ENCODE measurements around the gene NOVA2.

NOVA2 gene

DNA sequence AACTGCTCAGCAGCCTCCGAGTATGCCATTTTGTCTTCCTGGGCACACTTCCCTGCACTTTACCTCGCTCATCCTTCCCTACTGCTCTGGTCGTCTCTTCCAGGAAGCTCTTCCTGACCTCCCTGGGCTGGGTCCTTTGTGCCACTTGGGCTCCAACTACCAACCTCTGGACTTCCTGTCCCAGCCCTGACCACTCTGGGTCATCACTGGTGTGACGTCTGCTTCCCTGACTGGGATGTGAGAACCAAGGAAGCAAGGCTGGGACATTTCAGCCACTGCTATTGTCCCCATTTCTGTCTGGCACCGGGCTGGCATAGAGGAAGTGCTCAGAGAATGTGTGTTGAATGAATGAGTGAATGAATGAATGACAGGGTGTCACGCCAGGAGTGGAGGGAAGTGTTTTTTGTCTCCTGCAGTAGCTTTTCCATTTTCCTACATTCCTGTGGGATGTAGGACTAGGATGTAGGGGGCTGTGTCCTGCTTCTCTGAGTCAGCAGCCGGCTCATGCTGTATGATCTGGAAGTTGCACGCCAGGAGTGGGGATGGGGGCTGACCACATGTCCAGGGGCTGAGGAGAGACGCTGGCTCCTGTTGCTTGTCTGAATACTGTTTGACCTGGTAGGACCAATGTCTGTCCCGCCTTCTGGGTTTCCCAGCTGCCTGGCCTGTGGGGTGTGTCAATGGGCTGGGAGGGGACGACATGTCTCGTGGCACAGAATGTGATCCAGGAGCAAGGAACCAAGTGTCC, 14.7 kb downstream of the NOVA2 start:
- H3K27ac ChIP-seq = no peak overlapping the region
- H3K79me2 ChIP-seq (ENCODE audit: insufficient read depth, low read depth) = no peaks in the 10 kb centered on the region
- H3K4me3 ChIP-seq (IDR thresholded peaks at IDR 0.05; ENCODE audit: insufficient read depth, low read depth, low read length) = no peak overlapping the region
- TF ChIP-seq, protein P1, sequence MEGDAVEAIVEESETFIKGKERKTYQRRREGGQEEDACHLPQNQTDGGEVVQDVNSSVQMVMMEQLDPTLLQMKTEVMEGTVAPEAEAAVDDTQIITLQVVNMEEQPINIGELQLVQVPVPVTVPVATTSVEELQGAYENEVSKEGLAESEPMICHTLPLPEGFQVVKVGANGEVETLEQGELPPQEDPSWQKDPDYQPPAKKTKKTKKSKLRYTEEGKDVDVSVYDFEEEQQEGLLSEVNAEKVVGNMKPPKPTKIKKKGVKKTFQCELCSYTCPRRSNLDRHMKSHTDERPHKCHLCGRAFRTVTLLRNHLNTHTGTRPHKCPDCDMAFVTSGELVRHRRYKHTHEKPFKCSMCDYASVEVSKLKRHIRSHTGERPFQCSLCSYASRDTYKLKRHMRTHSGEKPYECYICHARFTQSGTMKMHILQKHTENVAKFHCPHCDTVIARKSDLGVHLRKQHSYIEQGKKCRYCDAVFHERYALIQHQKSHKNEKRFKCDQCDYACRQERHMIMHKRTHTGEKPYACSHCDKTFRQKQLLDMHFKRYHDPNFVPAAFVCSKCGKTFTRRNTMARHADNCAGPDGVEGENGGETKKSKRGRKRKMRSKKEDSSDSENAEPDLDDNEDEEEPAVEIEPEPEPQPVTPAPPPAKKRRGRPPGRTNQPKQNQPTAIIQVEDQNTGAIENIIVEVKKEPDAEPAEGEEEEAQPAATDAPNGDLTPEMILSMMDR (conservative IDR thresholded peaks at IDR 0.05; ENCODE audit: low read depth, low read length) = no peak
- no peak overlapping the region for H2AFZ ChIP-seq (ENCODE audit: low read depth)
- no peaks in the 10 kb centered on the region for H3K4me1 ChIP-seq (ENCODE audit: low read depth, poor library complexity, severe bottlenecking)
- H3K27me3 ChIP-seq (ENCODE audit: insufficient read depth, low read depth) = peaks cover 83% of the 10 kb centered on the region
- H3K9ac ChIP-seq = no peak overlapping the region
- no peaks in the 10 kb centered on the region for H3K36me3 ChIP-seq (ENCODE audit: insufficient read depth)
- no peaks in the 10 kb centered on the region for H4K20me1 ChIP-seq (ENCODE audit: insufficient read depth)
- H3K4me2 ChIP-seq = no peak overlapping the region

GRCh38 chr19:45958320-45958719, 15.3 kb downstream of the NOVA2 start:
- H3K27me3 ChIP-seq (ENCODE audit: insufficient read depth, low read depth) = peaks cover 83% of the 10 kb centered on the region
- H3K9ac ChIP-seq = no peak overlapping the region
- no peaks in the 10 kb centered on the region for H3K79me2 ChIP-seq (ENCODE audit: insufficient read depth, low read depth)
- no peak overlapping the region for H3K4me3 ChIP-seq (IDR thresholded peaks at IDR 0.05; ENCODE audit: insufficient read depth, low read depth, low read length)
- no peaks in the 10 kb centered on the region for H4K20me1 ChIP-seq (ENCODE audit: insufficient read depth)
- H2AFZ ChIP-seq (ENCODE audit: low read depth) = no peak overlapping the region
- H3K36me3 ChIP-seq (ENCODE audit: insufficient read depth) = no peaks in the 10 kb centered on the region
- no peak overlapping the region for H3K27ac ChIP-seq
- no peaks in the 10 kb centered on the region for H3K4me1 ChIP-seq (ENCODE audit: low read depth, poor library complexity, severe bottlenecking)
- TF ChIP-seq, protein P1 (conservative IDR thresholded peaks at IDR 0.05; ENCODE audit: low read depth, low read length) = no peak
- no peak overlapping the region for H3K4me2 ChIP-seq

DNA sequence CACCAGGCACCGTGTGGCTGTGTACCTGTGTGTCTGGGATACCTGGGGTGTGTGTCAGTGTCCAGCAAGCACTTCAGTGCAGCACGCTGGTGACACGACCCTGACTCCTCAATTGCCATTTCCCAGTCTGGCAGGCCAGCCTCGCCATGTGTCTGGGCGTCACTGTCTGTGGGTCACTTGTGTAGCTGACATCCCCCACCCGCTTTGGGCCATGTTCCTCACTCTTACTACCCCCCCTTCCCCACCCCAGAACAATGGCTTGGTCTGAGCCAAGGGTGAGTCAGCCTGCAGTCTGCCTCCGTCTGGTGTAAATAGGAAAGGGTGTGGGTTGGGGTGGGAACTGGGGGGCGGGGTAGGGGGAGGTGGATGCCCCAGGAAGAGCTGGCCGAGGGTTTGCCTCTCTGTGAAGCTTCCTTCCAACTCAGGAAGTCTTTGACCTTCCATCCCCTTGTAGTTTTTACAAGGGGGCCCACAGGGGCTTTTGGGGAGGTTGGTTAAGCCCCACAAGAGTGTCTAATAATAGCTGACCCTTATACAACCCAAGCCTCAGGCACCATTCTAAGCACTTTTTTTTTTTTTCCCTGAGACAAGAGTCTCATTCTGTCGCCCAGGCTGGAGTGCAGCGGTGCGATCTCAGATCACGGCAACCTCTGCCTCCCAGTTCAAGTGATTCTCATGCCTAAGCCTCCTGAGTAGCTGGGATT, 17.6 kb downstream of the NOVA2 start:
- H4K20me1 ChIP-seq (ENCODE audit: insufficient read depth) = no peaks in the 10 kb centered on the region
- TF ChIP-seq, protein P1 (conservative IDR thresholded peaks at IDR 0.05; ENCODE audit: low read depth, low read length) = no peak
- H3K4me3 ChIP-seq (IDR thresholded peaks at IDR 0.05; ENCODE audit: insufficient read depth, low read depth, low read length) = no peak overlapping the region

DNA sequence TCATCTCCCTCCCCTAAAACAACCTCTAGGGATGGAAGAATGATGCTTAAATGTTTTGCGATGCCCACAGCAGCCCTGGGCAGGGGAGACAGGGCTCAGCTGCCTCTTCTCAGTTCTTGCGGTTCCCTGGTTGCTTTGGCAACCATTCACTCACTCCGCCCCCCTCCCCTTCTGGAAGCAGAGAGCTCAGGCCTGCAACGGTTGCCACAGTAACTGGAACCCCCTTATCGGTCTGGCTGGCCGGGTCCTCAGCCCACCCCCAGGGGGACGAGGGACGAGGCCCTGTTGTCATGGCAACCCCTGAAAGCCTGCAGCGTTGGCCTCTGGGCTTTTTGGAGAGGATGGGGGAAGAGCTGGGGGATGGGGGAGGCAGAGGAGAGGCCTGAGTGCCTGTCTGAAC, 19.5 kb downstream of the NOVA2 start:
- Histone ChIP-seq H3K4me3 (IDR thresholded peaks at IDR 0.05; ENCODE audit: insufficient read depth, low read depth, low read length) (no peak overlapping the region), H3K27me3 (ENCODE audit: insufficient read depth, low read depth) (peaks cover 79% of the 10 kb centered on the region), H4K20me1 (ENCODE audit: insufficient read depth) (no peaks in the 10 kb centered on the region), H3K36me3 (ENCODE audit: insufficient read depth) (no peaks in the 10 kb centered on the region), H3K4me1 (ENCODE audit: low read depth, poor library complexity, severe bottlenecking) (no peaks in the 10 kb centered on the region), H3K27ac (no peak overlapping the region), H3K4me2 (no peak overlapping the region), H3K79me2 (ENCODE audit: insufficient read depth, low read depth) (no peaks in the 10 kb centered on the region), H3K9ac (no peak overlapping the region), H2AFZ (ENCODE audit: low read depth) (no peak overlapping the region)
- TF ChIP-seq, protein P1 (conservative IDR thresholded peaks at IDR 0.05; ENCODE audit: low read depth, low read length) = no peak

More for the DNA sequence above, 17.6 kb downstream of the NOVA2 start:
- H3K9ac ChIP-seq = no peak overlapping the region
- H3K79me2 ChIP-seq (ENCODE audit: insufficient read depth, low read depth) = no peaks in the 10 kb centered on the region
- H3K27ac ChIP-seq = no peak overlapping the region
- no peaks in the 10 kb centered on the region for H3K4me1 ChIP-seq (ENCODE audit: low read depth, poor library complexity, severe bottlenecking)
- H3K4me2 ChIP-seq = no peak overlapping the region
- no peaks in the 10 kb centered on the region for H3K36me3 ChIP-seq (ENCODE audit: insufficient read depth)
- H3K27me3 ChIP-seq (ENCODE audit: insufficient read depth, low read depth) = peaks cover 79% of the 10 kb centered on the region
- H2AFZ ChIP-seq (ENCODE audit: low read depth) = no peak overlapping the region
